Muscle of leg (tissue), 11 donors: ENCODE measurements around the gene GBP1. TPM values are rescaled to one million over a fixed set of nuclear protein-coding genes. Genes with fewer than 3 reads are reported as not detected.
"Not testable (repeated sequence)": the region's sequence is repeated elsewhere in the genome, so short reads cannot be mapped to it uniquely, and the experiment has no call there.

Experiments
- DNase-seq: peaks from one replicate; pipeline ENCODE4 v3.0.0; 2013
- H3K27ac ChIP-seq: one replicate; pipeline ENCODE4 v1.5.1; 2013; ENCODE audit warnings: mild to moderate bottlenecking, low read length, control low read depth
- H3K27me3 ChIP-seq: one replicate; pipeline ENCODE4 v1.6.1; 2013; ENCODE audit warnings: low read length; ENCODE audit not compliant: control insufficient read depth, insufficient read depth
- H3K36me3 ChIP-seq: one replicate; pipeline ENCODE4 v1.6.1; 2013; ENCODE audit warnings: low read length; ENCODE audit not compliant: control insufficient read depth, insufficient read depth
- H3K4me1 ChIP-seq: one replicate; pipeline ENCODE4 v1.6.1; 2013; ENCODE audit warnings: low read length; ENCODE audit not compliant: control insufficient read depth, insufficient read depth
- H3K4me3 ChIP-seq: one replicate; pipeline ENCODE4 v1.5.1; 2013; ENCODE audit warnings: low read length, control low read depth
- H3K9me3 ChIP-seq: replicated peaks from 2 replicates; pipeline ENCODE4 v1.6.1; 2013; ENCODE audit warnings: low read depth, low read length; ENCODE audit not compliant: control insufficient read depth
- WGBS: methylation state at CpG from one replicate; pipeline ENCODE4 v1.1.5; 2013; ENCODE audit warnings: missing lambda C conversion rate; ENCODE audit not compliant: insufficient coverage; 5-methylcytosine and 5-hydroxymethylcytosine counted together
- polyA plus RNA-seq, 8 donors: library from polyadenylated mRNA; unstranded; fragments of 120-200 nt; gene quantifications; one replicate each; pipeline versions ENCODE4 v1.2.1 to v1.2.3, GENCODE V29; 2013; ENCODE audit warnings: inconsistent platforms in 1 of 8, low replicate concordance in 1 of 8; ENCODE audit not compliant: insufficient read length in 8 of 8, insufficient read depth in 1 of 8
- total RNA-seq: library from RNA; stranded (reverse); fragments of 120-200 nt; gene quantifications from one replicate; pipeline ENCODE4 v1.2.4, GENCODE V29; 2013

GBP1 gene
- total and polyA plus RNA-seq, 9 donors = 3.0 to 7.8 (median 6.0) TPM

- Histone ChIP-seq H3K27me3 (no peaks in the 10 kb centered on the region), H3K9me3 (no peaks in the 10 kb centered on the region), H3K27ac (peak overlapping the region; percentile 91), H3K4me1 (peaks cover 2% of the 10 kb centered on the region), H3K4me3 (no peak overlapping the region), H3K36me3 (no peaks in the 10 kb centered on the region)
- no peak for DNase-seq
Measured at GRCh38 chr1:89023026-89023425, 42.0 kb downstream of the GBP1 start.

- Histone ChIP-seq H3K27me3 (no peaks in the 10 kb centered on the region), H3K4me1 (peaks cover 2% of the 10 kb centered on the region), H3K9me3 (no peaks in the 10 kb centered on the region), H3K27ac (peak within 1 kb of the TSS; percentile 91), H3K36me3 (no peaks in the 10 kb centered on the region), H3K4me3 (peak within 1 kb of the TSS; percentile 45)
- DNase-seq = peak; percentile 53
- WGBS = 40% methylated on average over 1 of the region's 5 CpGs
Measured at GRCh38 chr1:89022167-89022959, 42.6 kb downstream of the GBP1 start, which contains the start of gene GBP3. Gene GBP3 (minus strand): TSS chr1:89022866. CDS start chr1:89020721, 2,145 bp downstream.

- H3K36me3 ChIP-seq, H3K4me1 ChIP-seq: not testable (repeated sequence)
Measured at GRCh38 chr1:89018318-89018717, 46.7 kb downstream of the GBP1 start.

GRCh38 chr1:89008511-89008910, 56.5 kb downstream of the GBP1 start:
- no peak overlapping the region for H3K4me3 ChIP-seq
- H3K27me3 ChIP-seq = no peaks in the 10 kb centered on the region
- H3K4me1 ChIP-seq = no peaks in the 10 kb centered on the region
- H3K9me3 ChIP-seq = no peaks in the 10 kb centered on the region
- no peaks in the 10 kb centered on the region for H3K36me3 ChIP-seq
- no peak for DNase-seq
- H3K27ac ChIP-seq = no peak overlapping the region
- WGBS = 73% methylated on average over 2 of the region's 4 CpGs

More at GRCh38 chr1:89018318-89018717, 46.7 kb downstream of the GBP1 start:
- not testable (repeated sequence) for H3K4me3 ChIP-seq, H3K27ac ChIP-seq, DNase-seq, H3K27me3 ChIP-seq, H3K9me3 ChIP-seq
- 67% methylated on average over 1 of the region's 3 CpGs for WGBS

- Histone ChIP-seq H3K9me3 (no peaks in the 10 kb centered on the region), H3K27me3 (no peaks in the 10 kb centered on the region), H3K4me1 (no peaks in the 10 kb centered on the region), H3K36me3 (no peaks in the 10 kb centered on the region), H3K4me3 (no peak overlapping the region), H3K27ac (no peak overlapping the region)
- DNase-seq = no peak
- 93% methylated on average over 4 of the region's 9 CpGs for WGBS
Measured at GRCh38 chr1:89005286-89006151, 59.5 kb downstream of the GBP1 start.

Other genes with a start within 250 kb of the GBP1 start
- 60.8 TPM for gene GTF2B, start 173.6 kb downstream of the GBP1 start, total RNA-seq
- gene GTF2B, start 173.6 kb downstream of the GBP1 start, polyA plus RNA-seq = 10 to 100 TPM; 32.1 to 46.9 (median 40.2) TPM
- 18.6 TPM for gene KYAT3, start 72.6 kb downstream of the GBP1 start, total RNA-seq
- 10 to 100 TPM; 15.3 to 28.7 (median 21.1) TPM for gene KYAT3, start 72.6 kb downstream of the GBP1 start, polyA plus RNA-seq
- gene RBMXL1, start 72.6 kb downstream of the GBP1 start, total RNA-seq = 11.8 TPM
- 10 to 100 TPM in 7 of 8 donors, 1 to 10 TPM in 1; 8.9 to 17.3 (median 14.5) TPM for gene RBMXL1, start 72.6 kb downstream of the GBP1 start, polyA plus RNA-seq
- 2.3 TPM for gene GBP3, start 42.3 kb downstream of the GBP1 start, total RNA-seq
- 1 to 10 TPM; 1.3 to 4.5 (median 3.0) TPM for gene GBP3, start 42.3 kb downstream of the GBP1 start, polyA plus RNA-seq
- 1.3 TPM for gene GBP2, start 60.9 kb upstream of the GBP1 start, total RNA-seq
- gene GBP2, start 60.9 kb upstream of the GBP1 start, polyA plus RNA-seq = 1 to 10 TPM in 4 of 8 donors, under 1 TPM in 4; 0.44 to 3.5 (median 1.0) TPM
- gene GBP7, start 110.8 kb upstream of the GBP1 start, total RNA-seq = 0.04 TPM
- under 1 TPM in 4 of 8 donors, not detected in 4; 0.06 to 0.11 (median 0.07) TPM for gene GBP7, start 110.8 kb upstream of the GBP1 start, polyA plus RNA-seq
- gene GBP4, start 133.7 kb upstream of the GBP1 start, total RNA-seq = 2.7 TPM
- 1 to 10 TPM; 2.7 to 5.9 (median 3.4) TPM for gene GBP4, start 133.7 kb upstream of the GBP1 start, polyA plus RNA-seq
- 0.44 TPM for gene GBP5, start 207.7 kb upstream of the GBP1 start, total RNA-seq
- 1 to 10 TPM in 4 of 8 donors, under 1 TPM in 4; 0.28 to 1.5 (median 0.82) TPM for gene GBP5, start 207.7 kb upstream of the GBP1 start, polyA plus RNA-seq